ENCODE measurements around the gene LAMB4.

LAMB4 gene

DNA sequence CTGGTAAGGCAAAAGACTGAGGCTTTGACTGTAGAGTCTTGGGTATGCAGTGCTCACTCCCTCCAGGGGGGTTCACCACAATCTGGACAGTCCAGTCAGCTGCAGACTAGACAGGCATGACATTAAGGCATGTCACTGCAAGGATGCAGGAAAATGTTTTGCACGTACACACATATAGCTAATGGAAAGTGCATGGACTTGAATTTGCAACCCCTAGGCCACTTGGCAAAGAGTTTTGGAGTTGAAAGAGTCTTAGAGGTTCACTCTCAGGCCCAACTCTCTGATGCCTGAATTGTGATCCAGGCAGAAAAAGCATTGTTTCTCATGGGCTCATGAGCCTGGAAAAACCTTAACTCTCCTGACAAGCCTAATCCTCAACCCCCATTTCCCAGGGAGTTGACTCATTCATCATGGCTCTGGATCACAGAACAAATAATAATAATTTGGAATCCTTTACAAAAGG, 51.9 kb downstream of the LAMB4 start:
- no peak for DNase-seq

- no peak for DNase-seq
Observed at GRCh38 chr7:108077709-108078108, 52.5 kb downstream of the LAMB4 start.

- no peak for DNase-seq
Observed at GRCh38 chr7:108076156-108076555, 54.0 kb downstream of the LAMB4 start.

- no peak for DNase-seq
Observed at GRCh38 chr7:108073305-108074070, 56.7 kb downstream of the LAMB4 start.

DNA sequence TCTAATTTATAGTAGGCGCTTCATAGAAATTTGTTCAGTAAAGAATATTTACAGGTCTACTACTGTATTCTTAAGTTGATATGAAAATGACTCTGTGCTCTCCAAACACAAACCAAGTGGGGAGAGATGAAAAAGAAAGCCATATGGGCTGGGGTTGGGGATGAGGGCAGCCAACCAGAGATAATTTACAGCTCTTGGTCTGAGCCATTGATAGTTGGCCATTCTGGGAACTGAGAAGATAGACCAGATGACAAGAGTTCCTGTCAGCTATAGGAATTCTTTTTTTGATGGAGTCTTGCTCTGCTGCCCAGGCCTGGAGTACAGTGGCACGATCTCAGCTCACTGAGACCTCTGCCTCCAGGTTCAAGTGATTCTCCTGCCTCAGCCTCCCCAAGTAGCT, 57.4 kb downstream of the LAMB4 start:
- no peak for DNase-seq

- no peak for DNase-seq
Observed at GRCh38 chr7:108072116-108072515, 58.0 kb downstream of the LAMB4 start.

DNA sequence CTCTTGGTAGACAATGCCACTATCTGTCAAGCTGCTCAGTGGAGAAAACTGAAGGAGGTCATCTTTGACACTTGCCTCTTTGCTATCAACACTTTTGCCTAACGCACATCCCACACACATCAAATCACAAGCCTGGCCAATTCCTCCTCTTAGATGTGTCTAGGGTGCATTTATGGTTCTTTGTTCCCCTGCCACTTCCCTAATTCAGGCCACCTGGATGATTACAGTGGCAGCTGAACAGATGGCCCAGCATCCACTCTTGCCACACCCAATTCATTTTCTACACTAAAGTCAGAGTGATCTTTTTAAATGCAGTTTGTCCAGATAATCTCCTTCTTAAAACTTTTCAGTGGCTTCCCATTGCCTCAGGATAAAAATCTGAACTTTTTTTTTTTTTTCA, 58.6 kb downstream of the LAMB4 start:
- no peak for DNase-seq

- DNase-seq = no peak
Observed at GRCh38 chr7:108069646-108070045, 60.5 kb downstream of the LAMB4 start.

- DNase-seq = no peak
Observed at GRCh38 chr7:108067844-108068243, 62.3 kb downstream of the LAMB4 start.

GRCh38 chr7:108066486-108066885, 63.7 kb downstream of the LAMB4 start:
- DNase-seq = no peak

- DNase-seq = no peak
Observed at GRCh38 chr7:108063520-108063933, 66.6 kb downstream of the LAMB4 start.

- DNase-seq = no peak
Observed at GRCh38 chr7:108062250-108063014, 67.7 kb downstream of the LAMB4 start.

- DNase-seq = no peak
Observed at GRCh38 chr7:108059526-108059925, 70.6 kb downstream of the LAMB4 start.

DNA sequence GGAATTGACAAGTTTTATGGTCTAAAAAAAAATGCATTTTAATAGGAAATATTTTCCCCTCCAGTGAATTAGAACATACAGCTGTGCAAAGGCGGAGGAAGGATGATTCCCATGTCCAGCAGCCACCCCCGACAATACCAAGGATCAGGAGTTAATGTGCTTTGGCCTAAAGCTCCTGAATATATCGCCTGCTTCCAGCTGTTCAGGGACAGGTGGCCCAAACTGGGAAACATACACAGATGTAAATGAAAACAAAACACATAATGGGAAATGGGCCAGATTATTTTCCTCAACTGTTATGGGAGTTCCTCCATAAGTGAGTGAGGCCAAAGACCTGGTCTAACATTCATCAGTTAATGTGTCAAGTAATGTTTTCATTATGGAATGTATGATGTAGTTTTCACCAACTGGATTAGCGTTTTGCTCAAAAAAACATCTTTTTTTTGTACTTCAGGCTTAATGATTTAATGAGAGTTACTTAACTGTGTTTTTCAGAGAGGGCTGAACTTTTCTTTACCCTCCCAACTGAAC, 72.1 kb downstream of the LAMB4 start:
- no peak for DNase-seq

- DNase-seq = no peak
Observed at GRCh38 chr7:108055611-108056021, 74.5 kb downstream of the LAMB4 start.

DNA sequence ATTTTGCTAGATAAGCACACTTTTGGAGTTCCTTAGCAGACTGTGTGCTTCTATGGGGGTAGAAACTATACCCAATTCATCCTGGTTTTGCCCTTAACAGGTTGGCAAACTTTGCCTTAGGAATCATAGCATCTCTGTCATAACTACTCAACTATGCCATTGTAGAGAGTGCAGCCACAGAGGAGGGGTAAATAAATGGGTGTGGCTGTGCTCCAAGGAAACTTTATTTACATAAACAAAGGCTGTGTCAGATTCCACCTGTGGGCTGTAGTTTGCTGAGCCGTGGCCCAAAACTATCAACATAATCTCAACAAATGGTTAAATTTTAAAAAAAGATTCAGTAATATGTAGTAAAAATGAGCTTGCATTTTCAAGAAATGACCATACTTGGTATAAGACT, 75.6 kb downstream of the LAMB4 start:
- DNase-seq = no peak

DNA sequence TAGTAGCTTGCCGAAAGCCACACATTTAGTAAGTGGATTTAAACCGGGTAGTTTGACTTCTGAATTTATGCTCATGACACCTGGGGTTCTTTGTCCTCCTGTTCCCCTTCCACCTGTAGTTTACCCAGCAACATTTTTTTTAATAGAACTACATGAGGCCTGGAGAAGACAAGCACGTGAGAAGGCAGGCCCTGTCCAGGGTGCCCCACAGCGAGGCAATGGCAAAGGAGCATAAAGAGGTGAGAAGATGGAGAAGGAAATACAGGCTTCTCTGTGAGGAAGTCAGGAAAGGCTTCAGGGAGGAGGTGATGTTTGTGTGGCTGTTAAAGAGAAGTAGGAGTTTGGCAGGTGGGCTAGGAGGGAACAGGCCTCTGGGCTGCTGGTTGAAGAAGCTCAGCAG, 76.9 kb downstream of the LAMB4 start:
- no peak for DNase-seq

DNA sequence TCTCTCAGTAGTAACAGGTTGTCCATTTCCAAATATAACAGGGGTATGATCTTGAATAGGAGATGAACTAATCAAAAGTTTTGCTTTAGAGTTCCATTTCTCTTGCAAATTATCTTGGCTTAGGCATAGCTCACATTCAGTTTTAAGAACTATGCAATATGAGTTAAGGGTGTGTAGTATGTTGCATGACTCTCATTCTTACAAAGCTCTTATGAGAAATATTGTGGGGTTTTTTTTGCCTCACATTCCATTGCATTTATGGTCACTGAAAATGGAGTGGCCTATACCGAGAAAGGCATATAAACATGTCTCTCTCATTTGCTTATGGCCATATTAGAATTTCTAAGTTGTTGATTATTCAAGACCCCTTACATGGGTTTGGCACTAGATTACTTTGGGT, 78.7 kb downstream of the LAMB4 start:
- no peak for DNase-seq

DNA sequence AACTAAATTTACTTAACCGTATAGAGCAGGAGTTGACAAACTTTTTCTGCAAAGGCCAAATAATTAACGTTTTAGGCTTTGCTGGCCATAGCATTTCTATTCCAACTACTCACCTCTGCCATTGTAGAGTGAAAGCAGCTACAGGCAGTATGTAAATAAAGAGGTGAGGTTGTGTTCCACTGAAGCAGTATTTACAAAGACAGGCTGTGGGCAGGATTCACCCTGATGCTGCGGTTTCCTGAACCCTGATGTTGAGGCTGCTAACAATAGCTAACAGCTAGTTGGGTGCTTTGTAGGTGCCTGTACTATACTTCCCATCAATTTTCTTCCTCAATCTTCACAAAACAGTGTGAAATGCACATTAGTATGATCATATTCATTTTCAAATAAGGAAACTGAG, 80.2 kb downstream of the LAMB4 start:
- no peak for DNase-seq

DNA sequence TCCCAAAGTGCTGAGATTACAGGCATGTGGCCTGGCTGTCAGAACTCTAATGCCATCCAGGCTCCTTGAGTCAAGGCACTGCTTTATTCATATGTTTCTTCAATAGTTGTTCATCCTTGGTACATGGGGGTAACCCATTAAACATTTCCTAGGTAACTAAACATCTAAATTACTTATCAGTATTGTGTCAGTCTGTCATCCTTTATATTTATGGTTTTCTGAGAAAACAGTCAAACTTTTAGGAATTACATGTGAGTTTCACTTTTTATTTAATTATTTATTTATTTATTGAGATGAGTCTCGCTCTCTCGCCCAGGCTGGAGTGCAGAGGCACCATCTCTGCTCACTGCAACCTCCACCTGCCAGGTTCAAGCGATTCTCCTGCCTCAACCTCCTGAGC, 81.7 kb downstream of the LAMB4 start:
- no peak for DNase-seq

- no peak for DNase-seq
Observed at GRCh38 chr7:108046952-108047506, 83.1 kb downstream of the LAMB4 start.

- DNase-seq = no peak
Observed at GRCh38 chr7:108045669-108046068, 84.5 kb downstream of the LAMB4 start.

DNA sequence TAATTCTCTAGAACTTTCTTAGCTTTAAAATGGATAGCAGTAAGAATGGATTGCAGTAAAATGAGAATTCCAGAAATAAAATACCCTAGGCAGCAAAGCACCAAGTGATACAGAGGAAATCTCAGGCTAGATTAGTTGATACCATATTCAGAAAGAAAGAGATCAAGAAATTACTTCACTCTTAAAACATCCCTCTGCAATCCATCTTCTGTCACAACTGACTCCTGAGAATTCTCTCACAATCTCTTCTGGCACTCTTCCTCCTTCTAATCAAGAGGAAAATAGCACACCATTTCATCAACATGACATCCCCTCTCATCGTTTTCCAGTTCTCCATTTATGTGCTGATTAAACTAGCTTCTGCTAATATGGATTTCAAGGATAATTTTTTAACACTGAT, 85.0 kb downstream of the LAMB4 start:
- no peak for DNase-seq

GRCh38 chr7:108044345-108044744, 85.8 kb downstream of the LAMB4 start:
- no peak for DNase-seq
